ENCODE measurements around the gene ANLN. TPM values are rescaled to one million over a fixed set of nuclear protein-coding genes. Genes with fewer than 3 reads are reported as not detected.

Gene ANLN, protein sequence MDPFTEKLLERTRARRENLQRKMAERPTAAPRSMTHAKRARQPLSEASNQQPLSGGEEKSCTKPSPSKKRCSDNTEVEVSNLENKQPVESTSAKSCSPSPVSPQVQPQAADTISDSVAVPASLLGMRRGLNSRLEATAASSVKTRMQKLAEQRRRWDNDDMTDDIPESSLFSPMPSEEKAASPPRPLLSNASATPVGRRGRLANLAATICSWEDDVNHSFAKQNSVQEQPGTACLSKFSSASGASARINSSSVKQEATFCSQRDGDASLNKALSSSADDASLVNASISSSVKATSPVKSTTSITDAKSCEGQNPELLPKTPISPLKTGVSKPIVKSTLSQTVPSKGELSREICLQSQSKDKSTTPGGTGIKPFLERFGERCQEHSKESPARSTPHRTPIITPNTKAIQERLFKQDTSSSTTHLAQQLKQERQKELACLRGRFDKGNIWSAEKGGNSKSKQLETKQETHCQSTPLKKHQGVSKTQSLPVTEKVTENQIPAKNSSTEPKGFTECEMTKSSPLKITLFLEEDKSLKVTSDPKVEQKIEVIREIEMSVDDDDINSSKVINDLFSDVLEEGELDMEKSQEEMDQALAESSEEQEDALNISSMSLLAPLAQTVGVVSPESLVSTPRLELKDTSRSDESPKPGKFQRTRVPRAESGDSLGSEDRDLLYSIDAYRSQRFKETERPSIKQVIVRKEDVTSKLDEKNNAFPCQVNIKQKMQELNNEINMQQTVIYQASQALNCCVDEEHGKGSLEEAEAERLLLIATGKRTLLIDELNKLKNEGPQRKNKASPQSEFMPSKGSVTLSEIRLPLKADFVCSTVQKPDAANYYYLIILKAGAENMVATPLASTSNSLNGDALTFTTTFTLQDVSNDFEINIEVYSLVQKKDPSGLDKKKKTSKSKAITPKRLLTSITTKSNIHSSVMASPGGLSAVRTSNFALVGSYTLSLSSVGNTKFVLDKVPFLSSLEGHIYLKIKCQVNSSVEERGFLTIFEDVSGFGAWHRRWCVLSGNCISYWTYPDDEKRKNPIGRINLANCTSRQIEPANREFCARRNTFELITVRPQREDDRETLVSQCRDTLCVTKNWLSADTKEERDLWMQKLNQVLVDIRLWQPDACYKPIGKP
- total RNA-seq, result 14.4 and 56.7 TPM in 2 replicates
- polyA plus RNA-seq, result 10.1 and 50.1 TPM in 2 replicates

DNA sequence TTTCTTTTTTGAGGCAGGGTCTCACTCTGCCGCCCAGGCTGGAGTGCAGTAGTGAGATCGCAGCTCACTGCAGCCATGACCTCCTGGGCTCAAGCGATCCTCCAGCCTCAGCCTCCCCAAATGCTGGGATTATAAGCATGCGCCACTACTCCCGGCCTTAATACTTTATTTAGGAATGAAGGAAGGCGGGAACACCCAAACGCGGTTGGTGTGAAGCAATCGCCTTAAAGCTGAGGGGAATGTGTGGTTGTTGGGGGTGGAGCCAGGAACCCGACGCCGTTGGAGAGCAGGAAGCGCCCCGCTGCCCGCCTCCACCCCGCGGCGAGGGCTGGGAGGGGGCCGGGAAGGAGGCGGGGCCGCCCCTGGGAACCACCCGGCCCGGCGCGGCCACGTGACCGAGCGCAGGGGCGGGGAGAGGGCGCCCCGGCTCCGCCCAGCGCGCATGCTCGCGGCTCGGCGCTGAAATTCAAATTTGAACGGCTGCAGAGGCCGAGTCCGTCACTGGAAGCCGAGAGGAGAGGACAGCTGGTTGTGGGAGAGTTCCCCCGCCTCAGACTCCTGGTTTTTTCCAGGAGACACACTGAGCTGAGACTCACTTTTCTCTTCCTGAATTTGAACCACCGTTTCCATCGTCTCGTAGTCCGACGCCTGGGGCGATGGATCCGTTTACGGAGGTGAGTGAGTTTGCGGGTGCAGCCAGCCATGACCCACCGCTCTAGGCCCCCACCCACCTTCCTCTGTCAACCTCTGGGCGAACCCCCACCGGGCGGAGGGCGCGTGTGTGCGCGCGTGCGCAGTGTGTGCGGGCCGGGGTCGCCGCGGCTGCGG, at the start of gene ANLN:
ANLN (plus strand) TSS at position 492 of the 828 bp plus-strand sequence; CDS start at position 657, 165 bp downstream.
- no peaks in the 10 kb centered on the region for H3K27me3 ChIP-seq
- H3K4me1 ChIP-seq (ENCODE audit: low read depth), result peaks cover 18% of the 10 kb centered on the region
- no peaks in the 10 kb centered on the region for H3K9me3 ChIP-seq (ENCODE audit: low read depth)
- H3K4me3 ChIP-seq, result peak within 1 kb of the TSS; percentile 72
- peak within 1 kb of the TSS; percentile 91 for H3K27ac ChIP-seq
- peak; percentile 96 to 99 for DNase-seq (ENCODE audit: low read depth in 1 of 2, low spot score in 1 of 2)
- H3K36me3 ChIP-seq, result no peaks in the 10 kb centered on the region
- TF ChIP-seq, protein P1, sequence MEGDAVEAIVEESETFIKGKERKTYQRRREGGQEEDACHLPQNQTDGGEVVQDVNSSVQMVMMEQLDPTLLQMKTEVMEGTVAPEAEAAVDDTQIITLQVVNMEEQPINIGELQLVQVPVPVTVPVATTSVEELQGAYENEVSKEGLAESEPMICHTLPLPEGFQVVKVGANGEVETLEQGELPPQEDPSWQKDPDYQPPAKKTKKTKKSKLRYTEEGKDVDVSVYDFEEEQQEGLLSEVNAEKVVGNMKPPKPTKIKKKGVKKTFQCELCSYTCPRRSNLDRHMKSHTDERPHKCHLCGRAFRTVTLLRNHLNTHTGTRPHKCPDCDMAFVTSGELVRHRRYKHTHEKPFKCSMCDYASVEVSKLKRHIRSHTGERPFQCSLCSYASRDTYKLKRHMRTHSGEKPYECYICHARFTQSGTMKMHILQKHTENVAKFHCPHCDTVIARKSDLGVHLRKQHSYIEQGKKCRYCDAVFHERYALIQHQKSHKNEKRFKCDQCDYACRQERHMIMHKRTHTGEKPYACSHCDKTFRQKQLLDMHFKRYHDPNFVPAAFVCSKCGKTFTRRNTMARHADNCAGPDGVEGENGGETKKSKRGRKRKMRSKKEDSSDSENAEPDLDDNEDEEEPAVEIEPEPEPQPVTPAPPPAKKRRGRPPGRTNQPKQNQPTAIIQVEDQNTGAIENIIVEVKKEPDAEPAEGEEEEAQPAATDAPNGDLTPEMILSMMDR (IDR thresholded peaks at IDR 0.05; ENCODE audit: low read depth, low read length), result no peak

DNA sequence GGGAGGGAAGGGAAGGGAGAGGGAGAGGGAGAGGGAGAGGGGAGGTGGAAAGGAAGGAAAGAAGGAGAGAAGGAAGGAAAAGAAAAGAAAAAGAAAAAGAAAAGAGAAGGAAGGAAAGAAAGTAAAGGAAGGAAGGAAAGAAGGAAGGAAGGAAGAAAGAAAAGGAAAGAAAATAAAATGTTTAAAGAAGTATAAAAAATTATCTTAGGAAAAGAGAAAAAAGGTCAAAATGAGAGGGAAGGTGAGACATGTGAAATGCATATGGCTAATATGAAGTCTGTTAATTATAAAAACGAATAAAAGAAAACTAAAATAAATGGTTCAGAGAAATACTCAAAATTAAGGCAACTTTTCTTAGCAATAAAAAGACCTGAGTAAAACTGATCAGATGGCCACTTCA, 46.1 kb upstream of the ANLN start:
- no peak overlapping the region for H3K4me3 ChIP-seq
- H3K36me3 ChIP-seq, result no peaks in the 10 kb centered on the region
- no peaks in the 10 kb centered on the region for H3K4me1 ChIP-seq (ENCODE audit: low read depth)
- H3K9me3 ChIP-seq (ENCODE audit: low read depth), result no peaks in the 10 kb centered on the region
- no peak overlapping the region for H3K27ac ChIP-seq
- no peaks in the 10 kb centered on the region for H3K27me3 ChIP-seq
- DNase-seq (ENCODE audit: low read depth in 1 of 2, low spot score in 1 of 2), result no peak
- TF ChIP-seq, protein P1 (IDR thresholded peaks at IDR 0.05; ENCODE audit: low read depth, low read length), result no peak

DNA sequence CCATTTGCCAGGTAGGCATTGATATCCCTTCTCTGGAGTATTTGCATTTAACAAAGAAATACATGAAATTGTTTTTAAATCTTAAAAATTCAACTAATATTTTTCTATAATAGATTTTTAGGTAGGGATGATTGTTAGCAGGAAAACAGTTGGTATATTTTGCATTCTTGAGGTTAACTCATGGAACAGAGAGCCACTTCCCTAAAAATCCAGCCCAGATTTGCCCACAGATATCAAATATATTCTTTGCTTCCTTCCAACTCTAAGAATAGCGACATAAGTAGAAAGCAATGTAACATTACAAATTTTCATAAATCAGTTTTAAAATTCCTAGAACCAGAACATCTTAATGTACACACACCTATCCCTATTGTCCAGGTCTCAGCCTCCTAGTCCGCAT, 45.0 kb upstream of the ANLN start:
- H3K27me3 ChIP-seq, result no peaks in the 10 kb centered on the region
- H3K27ac ChIP-seq, result no peak overlapping the region
- TF ChIP-seq, protein P1 (IDR thresholded peaks at IDR 0.05; ENCODE audit: low read depth, low read length), result no peak
- no peaks in the 10 kb centered on the region for H3K9me3 ChIP-seq (ENCODE audit: low read depth)
- H3K4me1 ChIP-seq (ENCODE audit: low read depth), result no peaks in the 10 kb centered on the region
- H3K36me3 ChIP-seq, result no peaks in the 10 kb centered on the region
- H3K4me3 ChIP-seq, result no peak overlapping the region
- DNase-seq (ENCODE audit: low read depth in 1 of 2, low spot score in 1 of 2), result no peak

DNA sequence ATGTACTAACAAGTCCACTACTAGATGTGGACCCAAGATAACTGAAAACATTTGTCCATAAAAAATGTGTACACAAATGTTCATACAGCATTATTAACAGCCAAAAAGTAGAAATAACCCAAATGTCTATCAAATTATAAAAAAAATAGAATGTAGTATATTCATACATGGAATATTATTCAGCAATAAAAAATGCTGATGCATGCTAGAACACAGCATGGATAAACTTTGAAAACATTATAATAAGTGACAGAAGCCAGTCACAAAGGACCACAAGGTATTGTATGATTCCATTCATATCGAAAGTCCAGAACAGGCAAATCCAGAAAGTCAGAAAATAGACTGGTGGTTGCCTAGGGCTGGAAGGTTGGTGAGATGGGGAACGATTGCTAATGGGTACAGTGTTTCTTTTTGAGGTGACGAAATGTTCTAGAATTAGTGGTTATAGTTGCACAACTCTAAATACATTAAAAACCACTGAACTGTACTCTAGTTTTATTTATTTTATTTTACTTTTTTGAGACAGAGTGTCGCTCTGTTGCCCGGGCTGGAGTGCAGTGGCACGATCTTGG, 43.3 kb upstream of the ANLN start:
- no peak overlapping the region for H3K27ac ChIP-seq
- no peaks in the 10 kb centered on the region for H3K4me1 ChIP-seq (ENCODE audit: low read depth)
- TF ChIP-seq, protein P1 (IDR thresholded peaks at IDR 0.05; ENCODE audit: low read depth, low read length), result no peak
- DNase-seq (ENCODE audit: low read depth in 1 of 2, low spot score in 1 of 2), result peak in 1 of 2 donors; percentile 17
- no peaks in the 10 kb centered on the region for H3K9me3 ChIP-seq (ENCODE audit: low read depth)
- H3K4me3 ChIP-seq, result no peak overlapping the region
- no peaks in the 10 kb centered on the region for H3K36me3 ChIP-seq
- H3K27me3 ChIP-seq, result no peaks in the 10 kb centered on the region
